ENCODE data around the gene TBC1D8B. TPM values are rescaled to one million over a fixed set of nuclear protein-coding genes. Genes with fewer than 3 reads are reported as not detected.

Gene TBC1D8B
- total and polyA plus RNA-seq, 2 donors (not counting 1 experiment from before 2014, with no cell fraction given) = 9.1 to 15.4 TPM

- Histone ChIP-seq H3K36me3 (ENCODE audit: control insufficient read depth, insufficient read depth, low read length) (no peaks in the 10 kb centered on the region), H3K4me3 (replicated peaks in 1 of 4; ENCODE audit: control extremely low read depth in 1 of 4, insufficient read depth in 1 of 4, low read depth in 3 of 4, low read length in 4 of 4) (no peak overlapping the region), H4K20me1 (ENCODE audit: control insufficient read depth, extremely low read depth, insufficient read depth, low read length) (no peaks in the 10 kb centered on the region), H3K27ac (ENCODE audit: insufficient read depth, low read length) (no peak overlapping the region), H3K4me1 (ENCODE audit: control insufficient read depth, extremely low read depth, insufficient read depth, low read length) (peaks cover 6% of the 10 kb centered on the region), H2AFZ (ENCODE audit: low read length) (no peak overlapping the region), H3K9ac (ENCODE audit: insufficient read depth, low read length) (no peak overlapping the region), H3K4me2 (ENCODE audit: extremely low read depth, insufficient read depth, low read length) (no peak overlapping the region), H3K79me2 (ENCODE audit: control insufficient read depth, insufficient read depth, low read length) (no peaks in the 10 kb centered on the region), H3K27me3 (ENCODE audit: control insufficient read depth, insufficient read depth, low read length) (no peaks in the 10 kb centered on the region), H3K9me3 (ENCODE audit: control insufficient read depth, insufficient read depth, low read depth, low read length) (no peaks in the 10 kb centered on the region)
- no peak for DNase-seq (ENCODE audit: low read depth in 2 of 2)
- TF ChIP-seq, protein P1, sequence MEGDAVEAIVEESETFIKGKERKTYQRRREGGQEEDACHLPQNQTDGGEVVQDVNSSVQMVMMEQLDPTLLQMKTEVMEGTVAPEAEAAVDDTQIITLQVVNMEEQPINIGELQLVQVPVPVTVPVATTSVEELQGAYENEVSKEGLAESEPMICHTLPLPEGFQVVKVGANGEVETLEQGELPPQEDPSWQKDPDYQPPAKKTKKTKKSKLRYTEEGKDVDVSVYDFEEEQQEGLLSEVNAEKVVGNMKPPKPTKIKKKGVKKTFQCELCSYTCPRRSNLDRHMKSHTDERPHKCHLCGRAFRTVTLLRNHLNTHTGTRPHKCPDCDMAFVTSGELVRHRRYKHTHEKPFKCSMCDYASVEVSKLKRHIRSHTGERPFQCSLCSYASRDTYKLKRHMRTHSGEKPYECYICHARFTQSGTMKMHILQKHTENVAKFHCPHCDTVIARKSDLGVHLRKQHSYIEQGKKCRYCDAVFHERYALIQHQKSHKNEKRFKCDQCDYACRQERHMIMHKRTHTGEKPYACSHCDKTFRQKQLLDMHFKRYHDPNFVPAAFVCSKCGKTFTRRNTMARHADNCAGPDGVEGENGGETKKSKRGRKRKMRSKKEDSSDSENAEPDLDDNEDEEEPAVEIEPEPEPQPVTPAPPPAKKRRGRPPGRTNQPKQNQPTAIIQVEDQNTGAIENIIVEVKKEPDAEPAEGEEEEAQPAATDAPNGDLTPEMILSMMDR (conservative IDR thresholded peaks at IDR 0.05 in 1 of 2, IDR thresholded peaks at IDR 0.05 in 1 of 2; ENCODE audit: low read depth in 1 of 2, low read length in 2 of 2) = no peak
- no peak for TF ChIP-seq EZH2 (IDR thresholded peaks at IDR 0.05; ENCODE audit: low read length, missing control alignments)
Observed at GRCh38 chrX:106891762-106892460, 89.4 kb downstream of the TBC1D8B start.

DNA sequence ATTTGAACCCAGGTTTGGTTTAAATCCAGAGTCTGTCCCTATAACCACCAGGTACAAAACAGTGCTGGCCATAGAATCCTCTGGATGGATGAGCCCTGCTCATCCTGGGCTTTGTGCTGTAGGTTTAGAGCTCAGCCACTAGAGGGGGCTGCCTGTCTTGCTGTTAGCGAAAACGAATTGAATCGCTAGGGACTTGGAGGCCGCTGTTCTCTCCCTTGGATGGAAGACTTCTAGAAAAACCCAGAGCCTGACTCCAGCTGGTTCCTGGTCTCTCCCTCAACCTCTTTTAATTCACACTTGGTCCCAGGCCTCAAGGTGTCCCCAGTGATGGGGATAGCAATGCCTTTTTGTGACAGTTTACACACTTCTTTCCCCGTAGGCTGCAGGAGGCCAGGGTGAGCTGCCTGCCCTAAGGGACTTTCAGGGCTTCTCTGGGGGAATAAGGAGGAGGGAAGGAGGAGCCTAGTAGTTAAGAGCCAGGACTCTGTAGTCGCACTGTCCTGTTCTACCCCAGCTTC, 92.0 kb downstream of the TBC1D8B start:
- TF ChIP-seq, protein P1 (conservative IDR thresholded peaks at IDR 0.05 in 1 of 2, IDR thresholded peaks at IDR 0.05 in 1 of 2; ENCODE audit: low read depth in 1 of 2, low read length in 2 of 2) = peak; percentile 75 to 77
- no peak for TF ChIP-seq EZH2 (IDR thresholded peaks at IDR 0.05; ENCODE audit: low read length, missing control alignments)
- no peak overlapping the region for H3K4me3 ChIP-seq (replicated peaks in 1 of 4; ENCODE audit: control extremely low read depth in 1 of 4, insufficient read depth in 1 of 4, low read depth in 3 of 4, low read length in 4 of 4)
- no peaks in the 10 kb centered on the region for H4K20me1 ChIP-seq (ENCODE audit: control insufficient read depth, extremely low read depth, insufficient read depth, low read length)
- no peak overlapping the region for H2AFZ ChIP-seq (ENCODE audit: low read length)
- no peaks in the 10 kb centered on the region for H3K9me3 ChIP-seq (ENCODE audit: control insufficient read depth, insufficient read depth, low read depth, low read length)
- peak overlapping the region; percentile 9 for H3K27ac ChIP-seq (ENCODE audit: insufficient read depth, low read length)
- H3K4me2 ChIP-seq (ENCODE audit: extremely low read depth, insufficient read depth, low read length) = no peak overlapping the region
- H3K36me3 ChIP-seq (ENCODE audit: control insufficient read depth, insufficient read depth, low read length) = no peaks in the 10 kb centered on the region
- H3K27me3 ChIP-seq (ENCODE audit: control insufficient read depth, insufficient read depth, low read length) = no peaks in the 10 kb centered on the region
- peak; percentile 70 to 77 for DNase-seq (ENCODE audit: low read depth in 2 of 2)
- no peak overlapping the region for H3K9ac ChIP-seq (ENCODE audit: insufficient read depth, low read length)
- H3K4me1 ChIP-seq (ENCODE audit: control insufficient read depth, extremely low read depth, insufficient read depth, low read length) = peaks cover 6% of the 10 kb centered on the region
- H3K79me2 ChIP-seq (ENCODE audit: control insufficient read depth, insufficient read depth, low read length) = no peaks in the 10 kb centered on the region

GRCh38 chrX:106894978-106895452, 92.5 kb downstream of the TBC1D8B start:
- Histone ChIP-seq H3K27ac (ENCODE audit: insufficient read depth, low read length) (peak overlapping the region; percentile 9), H3K9ac (ENCODE audit: insufficient read depth, low read length) (no peak overlapping the region), H3K36me3 (ENCODE audit: control insufficient read depth, insufficient read depth, low read length) (no peaks in the 10 kb centered on the region), H2AFZ (ENCODE audit: low read length) (no peak overlapping the region), H4K20me1 (ENCODE audit: control insufficient read depth, extremely low read depth, insufficient read depth, low read length) (no peaks in the 10 kb centered on the region), H3K4me1 (ENCODE audit: control insufficient read depth, extremely low read depth, insufficient read depth, low read length) (peaks cover 6% of the 10 kb centered on the region), H3K4me2 (ENCODE audit: extremely low read depth, insufficient read depth, low read length) (no peak overlapping the region), H3K79me2 (ENCODE audit: control insufficient read depth, insufficient read depth, low read length) (no peaks in the 10 kb centered on the region), H3K27me3 (ENCODE audit: control insufficient read depth, insufficient read depth, low read length) (no peaks in the 10 kb centered on the region), H3K9me3 (ENCODE audit: control insufficient read depth, insufficient read depth, low read depth, low read length) (no peaks in the 10 kb centered on the region), H3K4me3 (replicated peaks in 1 of 4; ENCODE audit: control extremely low read depth in 1 of 4, insufficient read depth in 1 of 4, low read depth in 3 of 4, low read length in 4 of 4) (no peak overlapping the region)
- TF ChIP-seq, protein P1 (conservative IDR thresholded peaks at IDR 0.05 in 1 of 2, IDR thresholded peaks at IDR 0.05 in 1 of 2; ENCODE audit: low read depth in 1 of 2, low read length in 2 of 2) = no peak
- TF ChIP-seq EZH2 (IDR thresholded peaks at IDR 0.05; ENCODE audit: low read length, missing control alignments) = no peak
- DNase-seq (ENCODE audit: low read depth in 2 of 2) = peak; percentile 64 to 76
